Measurements from ENCODE around the gene PSME4. TPM values are rescaled to one million over a fixed set of nuclear protein-coding genes. Genes with fewer than 3 reads are reported as not detected.

Gene PSME4
- 29.9 TPM for polyA plus RNA-seq (2012; ENCODE audit: insufficient read depth, insufficient read length)

GRCh38 chr2:53970724-53971602 lies at the start of gene PSME4:
PSME4 (minus strand) TSS chr2:53970993; CDS start chr2:53970784, 209 bp downstream.
- peak within 1 kb of the TSS; percentile 93 for H3K4me3 ChIP-seq (ENCODE audit: low read length)
- peak; percentile 46 for DNase-seq (ENCODE audit: low read depth, low spot score)

- H3K4me3 ChIP-seq (ENCODE audit: low read length), result no peak overlapping the region
- no peak for DNase-seq (ENCODE audit: low read depth, low spot score)
Observed at GRCh38 chr2:54015798-54016699, 45.3 kb upstream of the PSME4 start.

GRCh38 chr2:54013996-54014395 lies 43.2 kb upstream of the PSME4 start:
- DNase-seq (ENCODE audit: low read depth, low spot score), result peak; percentile 60
- H3K4me3 ChIP-seq (ENCODE audit: low read length), result no peak overlapping the region

- DNase-seq (ENCODE audit: low read depth, low spot score), result no peak
- no peak overlapping the region for H3K4me3 ChIP-seq (ENCODE audit: low read length)
Observed at GRCh38 chr2:54012538-54013141, 41.8 kb upstream of the PSME4 start.

GRCh38 chr2:54009549-54009948 lies 38.8 kb upstream of the PSME4 start:
- H3K4me3 ChIP-seq (ENCODE audit: low read length), result no peak overlapping the region
- no peak for DNase-seq (ENCODE audit: low read depth, low spot score)

- no peak for DNase-seq (ENCODE audit: low read depth, low spot score)
- no peak overlapping the region for H3K4me3 ChIP-seq (ENCODE audit: low read length)
Observed at GRCh38 chr2:54008439-54008838, 37.6 kb upstream of the PSME4 start.

- DNase-seq (ENCODE audit: low read depth, low spot score), result no peak
- H3K4me3 ChIP-seq (ENCODE audit: low read length), result no peak overlapping the region
Observed at GRCh38 chr2:54000524-54000923, 29.7 kb upstream of the PSME4 start.

- no peak overlapping the region for H3K4me3 ChIP-seq (ENCODE audit: low read length)
- DNase-seq (ENCODE audit: low read depth, low spot score), result no peak
Observed at GRCh38 chr2:54000122-54000521, 29.3 kb upstream of the PSME4 start.

GRCh38 chr2:53998834-53999233 lies 28.0 kb upstream of the PSME4 start:
- H3K4me3 ChIP-seq (ENCODE audit: low read length), result no peak overlapping the region
- DNase-seq (ENCODE audit: low read depth, low spot score), result no peak

GRCh38 chr2:53994818-53995808 lies 24.3 kb upstream of the PSME4 start:
- H3K4me3 ChIP-seq (ENCODE audit: low read length), result no peak overlapping the region
- DNase-seq (ENCODE audit: low read depth, low spot score), result peak; percentile 42

- DNase-seq (ENCODE audit: low read depth, low spot score), result no peak
- H3K4me3 ChIP-seq (ENCODE audit: low read length), result no peak overlapping the region
Observed at GRCh38 chr2:53991948-53992347, 21.2 kb upstream of the PSME4 start.

- no peak overlapping the region for H3K4me3 ChIP-seq (ENCODE audit: low read length)
- DNase-seq (ENCODE audit: low read depth, low spot score), result no peak
Observed at GRCh38 chr2:53989210-53989862, 18.5 kb upstream of the PSME4 start.

- no peak overlapping the region for H3K4me3 ChIP-seq (ENCODE audit: low read length)
- no peak for DNase-seq (ENCODE audit: low read depth, low spot score)
Observed at GRCh38 chr2:53987336-53987921, 16.6 kb upstream of the PSME4 start.

- DNase-seq (ENCODE audit: low read depth, low spot score), result no peak
Observed at GRCh38 chr2:53985646-53986045, 14.9 kb upstream of the PSME4 start.

GRCh38 chr2:53969968-53970723 lies 647 bp downstream of the PSME4 start:
- DNase-seq (ENCODE audit: low read depth, low spot score), result no peak
- H3K4me3 ChIP-seq (ENCODE audit: low read length), result peak overlapping the region; percentile 93

More at GRCh38 chr2:53985646-53986045, 14.9 kb upstream of the PSME4 start:
- no peak overlapping the region for H3K4me3 ChIP-seq (ENCODE audit: low read length)

GRCh38 chr2:53969285-53969967 lies 1.4 kb downstream of the PSME4 start:
- DNase-seq (ENCODE audit: low read depth, low spot score), result no peak
- peak overlapping the region; percentile 93 for H3K4me3 ChIP-seq (ENCODE audit: low read length)
